PC-9 (cell line): Measurements from ENCODE around the gene TBC1D16. TPM values are rescaled to one million over a fixed set of nuclear protein-coding genes. Genes with fewer than 3 reads are reported as not detected.
"Not testable (repeated sequence)": the region's sequence is repeated elsewhere in the genome, so short reads cannot be mapped to it uniquely, and the experiment has no call there.

Source experiments
- BruUV-seq: library from RNA; stranded (reverse); fragments of 400-500 nt; replicated peaks from 2 replicates; lab custom pipeline; 2021; lab: Mats Ljungman, UMichigan
- CTCF ChIA-PET: fragments of 300-600 bp; sonication (Branson Sonifier 250); formaldehyde crosslinking; loops from one replicate; lab custom pipeline; 2022; ENCODE audit warnings: antibody characterized with exemption; lab: Charles Lee
- POLR2A ChIA-PET: fragments of 300-600 bp; sonication (Branson Sonifier 250); formaldehyde crosslinking; loops from one replicate; lab custom pipeline; 2022; ENCODE audit warnings: antibody characterized with exemption; ENCODE audit not compliant: unreplicated experiment; lab: Charles Lee
- DNase-seq, 2 experiments: peaks; one replicate each; pipeline versions ENCODE4 v3.0.0 to v3.0.0-alpha.2; 2015 to 2022; ENCODE audit warnings: mixed read lengths in 1 of 2
- H2AFZ ChIP-seq: fragments of 200-600 bp; sonication (generic); 2 replicates; pipeline ENCODE4 v1.8.1; 2017; ENCODE audit warnings: antibody characterized with exemption
- H3F3A ChIP-seq: fragments of 200-600 bp; sonication (generic); 2 replicates; pipeline ENCODE4 v1.8.1; 2017; ENCODE audit warnings: antibody characterized with exemption, mild to moderate bottlenecking, low read depth; ENCODE audit not compliant: insufficient read depth
- H3K27ac ChIP-seq: fragments of 200-600 bp; sonication (generic); 2 replicates; pipeline ENCODE4 v1.6.1; 2016; ENCODE audit warnings: mixed run types
- H3K27me3 ChIP-seq: fragments of 200-600 bp; sonication (generic); 2 replicates; pipeline ENCODE4 v1.6.1; 2016; ENCODE audit warnings: low read depth, mixed run types; ENCODE audit not compliant: insufficient read depth
- H3K36me3 ChIP-seq: fragments of 200-600 bp; sonication (generic); 2 replicates; pipeline ENCODE4 v1.6.1; 2016; ENCODE audit warnings: low read depth, mixed run types
- H3K4me1 ChIP-seq: fragments of 200-600 bp; sonication (generic); replicated peaks from 2 replicates; pipeline ENCODE4 v1.6.1; 2016; ENCODE audit warnings: mixed run types; ENCODE audit not compliant: insufficient read depth
- H3K4me2 ChIP-seq: fragments of 200-600 bp; sonication (generic); 2 replicates; pipeline ENCODE4 v1.6.1; 2017; ENCODE audit warnings: mixed run types
- H3K4me3 ChIP-seq: fragments of 200-600 bp; sonication (generic); 2 replicates; pipeline ENCODE4 v1.6.1; 2016; ENCODE audit warnings: mixed run types
- H3K79me2 ChIP-seq: fragments of 200-600 bp; sonication (generic); 2 replicates; pipeline ENCODE4 v1.6.1; 2017; ENCODE audit warnings: low read depth, mixed run types
- H3K9me2 ChIP-seq: fragments of 200-600 bp; sonication (generic); 2 replicates; pipeline ENCODE4 v1.8.1; 2017; ENCODE audit warnings: mild to moderate bottlenecking; ENCODE audit not compliant: insufficient read depth
- H3K9me3 ChIP-seq: fragments of 200-600 bp; sonication (generic); 2 replicates; pipeline ENCODE4 v1.8.1; 2016; ENCODE audit warnings: low read depth; ENCODE audit not compliant: insufficient read depth
- H4K20me1 ChIP-seq: fragments of 200-600 bp; sonication (generic); 2 replicates; pipeline ENCODE4 v1.8.1; 2017; ENCODE audit not compliant: insufficient read depth
- EZH2 ChIP-seq: fragments of 200-600 bp; sonication (generic); IDR thresholded peaks from 2 replicates; pipeline ENCODE4 v1.8.0; 2017; ENCODE audit warnings: antibody characterized with exemption, low read depth
- intact Hi-C: fragments of 100-400 bp; cut with micrococcal nuclease; formaldehyde crosslinking; loops from one replicate; pipeline ENCODE4 v1.10.0; 2022; ENCODE audit not compliant: unreplicated experiment
- total RNA-seq: library from RNA; stranded (reverse); gene quantifications from 2 replicates; pipeline ENCODE4 v1.2.3, GENCODE V29; 2021
- TF ChIP-seq, protein P1 (sequence below): fragments of 200-600 bp; sonication (generic); conservative IDR thresholded peaks from 2 replicates; pipeline ENCODE4 v1.6.1; 2017; ENCODE audit warnings: mixed run types, antibody characterized with exemption, mild to moderate bottlenecking, moderate library complexity

The TBC1D16 gene
- total RNA-seq, 1 experiment from 2014 or later: 41.7 TPM

DNA sequence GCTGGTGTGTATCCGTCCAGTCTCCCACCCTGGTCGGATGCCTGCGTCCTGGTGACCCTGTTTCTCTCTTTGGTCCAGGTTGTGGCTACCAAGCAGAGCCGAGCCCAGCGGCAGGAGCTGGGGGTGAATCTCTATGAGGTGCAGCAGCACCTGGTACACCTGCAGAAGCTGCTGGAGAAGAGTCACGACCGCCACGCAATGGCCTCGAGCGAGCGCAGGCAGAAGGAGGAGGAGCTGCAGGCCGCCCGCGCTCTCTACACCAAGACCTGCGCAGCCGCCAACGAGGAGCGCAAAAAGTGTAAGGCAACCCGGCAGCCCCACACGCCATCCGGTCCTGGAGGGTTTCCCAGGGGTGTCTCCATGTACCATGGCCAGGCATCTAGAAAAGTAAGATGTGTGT lies 14.3 kb upstream of the TBC1D16 start:
- Histone ChIP-seq H3K4me2 (no peak overlapping the region), H3K9me2 (no peaks in the 10 kb centered on the region), H3F3A (no peaks in the 10 kb centered on the region), H3K4me1 (no peaks in the 10 kb centered on the region), H3K36me3 (no peaks in the 10 kb centered on the region), H3K9me3 (no peaks in the 10 kb centered on the region), H3K79me2 (no peaks in the 10 kb centered on the region), H3K4me3 (no peak overlapping the region), H4K20me1 (no peaks in the 10 kb centered on the region), H2AFZ (no peak overlapping the region), H3K27ac (no peak overlapping the region), H3K27me3 (no peaks in the 10 kb centered on the region)
- intact Hi-C loops: no loop called here
- no peak for DNase-seq
- ChIA-PET POLR2A (no interaction called here), CTCF (no interaction called here)
- TF ChIP-seq, protein P1, sequence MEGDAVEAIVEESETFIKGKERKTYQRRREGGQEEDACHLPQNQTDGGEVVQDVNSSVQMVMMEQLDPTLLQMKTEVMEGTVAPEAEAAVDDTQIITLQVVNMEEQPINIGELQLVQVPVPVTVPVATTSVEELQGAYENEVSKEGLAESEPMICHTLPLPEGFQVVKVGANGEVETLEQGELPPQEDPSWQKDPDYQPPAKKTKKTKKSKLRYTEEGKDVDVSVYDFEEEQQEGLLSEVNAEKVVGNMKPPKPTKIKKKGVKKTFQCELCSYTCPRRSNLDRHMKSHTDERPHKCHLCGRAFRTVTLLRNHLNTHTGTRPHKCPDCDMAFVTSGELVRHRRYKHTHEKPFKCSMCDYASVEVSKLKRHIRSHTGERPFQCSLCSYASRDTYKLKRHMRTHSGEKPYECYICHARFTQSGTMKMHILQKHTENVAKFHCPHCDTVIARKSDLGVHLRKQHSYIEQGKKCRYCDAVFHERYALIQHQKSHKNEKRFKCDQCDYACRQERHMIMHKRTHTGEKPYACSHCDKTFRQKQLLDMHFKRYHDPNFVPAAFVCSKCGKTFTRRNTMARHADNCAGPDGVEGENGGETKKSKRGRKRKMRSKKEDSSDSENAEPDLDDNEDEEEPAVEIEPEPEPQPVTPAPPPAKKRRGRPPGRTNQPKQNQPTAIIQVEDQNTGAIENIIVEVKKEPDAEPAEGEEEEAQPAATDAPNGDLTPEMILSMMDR: no peak
- TF ChIP-seq EZH2: no peak
- BruUV-seq: no TSS peak

DNA sequence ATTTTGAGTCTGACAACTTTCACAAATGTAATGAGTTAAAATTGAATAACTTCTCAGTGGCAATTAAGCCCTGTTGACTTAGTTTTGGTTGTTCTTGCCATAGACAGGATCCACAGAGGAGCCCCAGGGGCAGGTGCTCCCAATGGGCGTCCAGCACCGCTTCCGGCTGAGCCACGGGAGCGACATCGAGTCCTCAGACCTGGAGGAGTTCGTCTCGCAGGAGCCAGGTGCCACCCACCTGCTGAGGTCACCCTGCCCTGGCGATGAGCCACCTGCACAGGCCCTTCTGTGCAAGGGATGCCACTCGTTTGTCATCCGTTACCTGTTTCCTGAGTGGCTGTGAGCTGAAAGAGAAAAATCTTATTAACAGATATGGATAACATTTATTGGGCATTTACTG lies 11.5 kb upstream of the TBC1D16 start:
- CTCF ChIA-PET: no interaction called here
- Histone ChIP-seq H3K4me3 (no peak overlapping the region), H3K9me3 (no peaks in the 10 kb centered on the region), H3K79me2 (no peaks in the 10 kb centered on the region), H3K4me2 (no peak overlapping the region), H3K4me1 (no peaks in the 10 kb centered on the region), H3K27me3 (no peaks in the 10 kb centered on the region), H4K20me1 (no peaks in the 10 kb centered on the region), H2AFZ (no peak overlapping the region), H3K27ac (no peak overlapping the region), H3K36me3 (no peaks in the 10 kb centered on the region), H3F3A (no peaks in the 10 kb centered on the region), H3K9me2 (no peaks in the 10 kb centered on the region)
- no peak for DNase-seq
- no TSS peak for BruUV-seq
- POLR2A ChIA-PET: no interaction called here
- TF ChIP-seq, protein P1: no peak
- no peak for TF ChIP-seq EZH2
- intact Hi-C loops: no loop called here

DNA sequence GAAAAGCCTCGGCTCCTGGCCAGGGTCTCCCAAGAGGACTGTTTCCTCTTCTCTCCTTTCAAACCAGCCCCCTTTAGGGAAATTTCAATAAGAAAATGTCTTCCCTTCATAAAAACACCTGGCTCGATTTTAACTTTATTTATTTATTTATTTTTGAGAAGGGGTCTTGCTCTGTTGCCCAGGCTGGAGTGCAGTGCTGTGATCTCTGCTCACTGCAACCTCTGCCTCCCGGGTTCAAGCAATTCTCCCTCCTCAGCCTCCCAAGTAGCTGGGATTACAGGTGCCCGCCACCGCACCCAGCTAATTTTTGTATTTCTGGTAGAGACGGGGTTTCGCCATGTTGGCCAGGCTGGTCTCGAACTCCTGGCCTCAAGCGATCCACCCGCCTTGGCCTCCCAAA lies 11.0 kb upstream of the TBC1D16 start:
- DNase-seq, H3K4me2 ChIP-seq, H3K4me3 ChIP-seq, intact Hi-C loops, H4K20me1 ChIP-seq, H3K79me2 ChIP-seq, CTCF ChIA-PET, POLR2A ChIA-PET, BruUV-seq, H3K27me3 ChIP-seq, H3K9me3 ChIP-seq, H3F3A ChIP-seq, H3K36me3 ChIP-seq, H3K9me2 ChIP-seq, H3K27ac ChIP-seq, H3K4me1 ChIP-seq, H2AFZ ChIP-seq: not testable (repeated sequence)

DNA sequence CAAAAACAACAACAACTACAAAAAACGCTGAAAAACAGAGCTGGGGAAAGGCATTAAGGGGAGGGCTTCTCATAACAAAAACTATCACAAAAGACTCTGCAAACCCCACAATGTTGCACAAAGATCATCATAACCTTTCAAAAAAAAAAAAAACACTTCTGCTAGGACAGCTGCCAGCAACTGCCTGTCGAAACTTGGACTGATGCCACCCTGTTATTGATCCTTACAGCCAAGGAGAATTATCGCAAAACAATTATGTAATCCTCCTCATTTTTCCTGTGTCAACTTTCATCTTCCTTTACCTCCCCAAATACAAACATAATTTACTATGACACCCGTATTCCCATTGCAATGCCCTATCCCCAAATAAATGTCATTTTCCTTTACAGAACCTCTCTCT lies 10.0 kb upstream of the TBC1D16 start:
- no TSS peak for BruUV-seq
- H4K20me1 ChIP-seq: no peaks in the 10 kb centered on the region
- H3K4me1 ChIP-seq: no peaks in the 10 kb centered on the region
- no peak overlapping the region for H3K27ac ChIP-seq
- H3K27me3 ChIP-seq: no peaks in the 10 kb centered on the region
- H3F3A ChIP-seq: no peaks in the 10 kb centered on the region
- POLR2A ChIA-PET: no interaction called here
- H3K79me2 ChIP-seq: no peaks in the 10 kb centered on the region
- H3K9me2 ChIP-seq: no peaks in the 10 kb centered on the region
- no peak overlapping the region for H3K4me3 ChIP-seq
- no peaks in the 10 kb centered on the region for H3K9me3 ChIP-seq
- intact Hi-C loops: no loop called here
- no peak overlapping the region for H3K4me2 ChIP-seq
- no peak for DNase-seq
- no peak overlapping the region for H2AFZ ChIP-seq
- H3K36me3 ChIP-seq: no peaks in the 10 kb centered on the region
- CTCF ChIA-PET: no interaction called here
- no peak for TF ChIP-seq EZH2
- TF ChIP-seq, protein P1: no peak
